Spleen (tissue), 11 donors: ENCODE measurements around the gene MR1. TPM values are rescaled to one million over a fixed set of nuclear protein-coding genes. Genes with fewer than 3 reads are reported as not detected.

Experiments used
- DNase-seq: peaks from one replicate; pipeline ENCODE4 v3.0.0-alpha.2; 2020
- H3K27ac ChIP-seq, 8 donors: fragments of 200-600 bp; sonication (generic) in 7 of 8; 1 replicate in 4 of 8; 2 replicates in 4 of 8; pipeline versions ENCODE4 v1.5.0 to v1.8.0; 2016 to 2021; ENCODE audit warnings: inconsistent platforms in 4 of 8, mild to moderate bottlenecking in 4 of 8, moderate library complexity in 1 of 8
- H3K27me3 ChIP-seq, 7 donors: fragments of 200-600 bp; sonication (generic) in 6 of 7; replicated peaks in 1 of 7; 1 replicate in 4 of 7; 2 replicates in 3 of 7; pipeline versions ENCODE4 v1.5.0 to v1.8.0; 2016 to 2021; ENCODE audit warnings: inconsistent platforms in 3 of 7, mild to moderate bottlenecking in 1 of 7
- H3K36me3 ChIP-seq, 6 donors: fragments of 200-600 bp; sonication (generic) in 5 of 6; 1 replicate in 4 of 6; 2 replicates in 2 of 6; pipeline versions ENCODE4 v1.5.0 to v1.8.0; 2016 to 2021; ENCODE audit warnings: inconsistent platforms in 2 of 6
- H3K4me1 ChIP-seq, 6 donors: fragments of 200-600 bp; sonication (generic) in 5 of 6; 1 replicate in 3 of 6; 2 replicates in 3 of 6; pipeline versions ENCODE4 v1.5.0 to v1.8.0; 2016 to 2021; ENCODE audit warnings: inconsistent platforms in 3 of 6
- H3K4me3 ChIP-seq, 8 donors: fragments of 200-600 bp; sonication (generic) in 7 of 8; 1 replicate in 4 of 8; 2 replicates in 4 of 8; pipeline versions ENCODE4 v1.5.0 to v1.8.0; 2016 to 2021; ENCODE audit warnings: inconsistent platforms in 4 of 8, mild to moderate bottlenecking in 4 of 8, moderate library complexity in 2 of 8
- H3K9me3 ChIP-seq, 8 donors: fragments of 200-600 bp; sonication (generic) in 7 of 8; 1 replicate in 4 of 8; 2 replicates in 4 of 8; pipeline versions ENCODE4 v1.5.0 to v1.8.0; 2016 to 2021; ENCODE audit warnings: inconsistent platforms in 4 of 8
- POLR2A ChIP-seq, 3 donors: fragments of 450-650 bp; IDR thresholded peaks; one replicate each; pipeline ENCODE4 v1.5.1; 2017; ENCODE audit warnings: antibody characterized with exemption in 3 of 3, mild to moderate bottlenecking in 1 of 3
- POLR2AphosphoS5 ChIP-seq, 3 donors: sonication (generic); formaldehyde crosslinking; IDR thresholded peaks; one replicate each; pipeline ENCODE4 v1.5.1; 2017; ENCODE audit warnings: antibody characterized with exemption in 3 of 3
- WGBS, 5 donors: extraction: QIAGEN DNeasy Blood & Tissue Kit in 3 of 5; methylation state at CpG; one replicate each; pipeline versions ENCODE4 v1.1.5 to v1.1.7; 2013 to 2018; 5-methylcytosine and 5-hydroxymethylcytosine counted together
- intact Hi-C: fragments of 100-400 bp; cut with DNase I; formaldehyde crosslinking; loops from one replicate; pipeline ENCODE4 v1.15.0; 2023; ENCODE audit warnings: low total_unique reads
- polyA plus RNA-seq, 3 donors: library from polyadenylated mRNA; stranded (reverse); fragments of 200-250 nt; gene quantifications; one replicate each; pipeline ENCODE4 v1.2.1, GENCODE V29; 2013
- total RNA-seq, 7 donors: library from RNA; depleted of rRNA in 3 of 7; stranded (reverse); fragments of >200 nt in 3 of 7; fragmentation: NEBNext Ultra II Directional in 4 of 7; extraction: Animal tissue kit (Norgen Biotek cat#: 25700) in 4 of 7; gene quantifications; one replicate each; pipeline versions ENCODE4 v1.1.0 to v1.2.1, GENCODE V29; 2016 to 2021
- TF ChIP-seq, protein P1 (sequence below), 11 experiments: fragments of 200-600 bp in 7 of 11; fragments of 450-650 bp in 4 of 11; sonication (generic) in 4 of 11; IDR thresholded peaks in 8 of 11; conservative IDR thresholded peaks in 3 of 11; 1 replicate in 7 of 11; 2 replicates in 4 of 11; pipeline versions ENCODE4 v1.4.0 to v1.8.0; 2016 to 2021; ENCODE audit warnings: antibody characterized with exemption in 11 of 11, inconsistent platforms in 4 of 11, mild to moderate bottlenecking in 1 of 11
- donor health status: healthy with polysubstance abuse.
- donor health status: DM: no; HTN: no; CAD: no; lungs with moderate emphysema.
- donor health status: DM: no; HTN: no; CAD: no.
- donor health status: Bipolar disorder and iron deficiency.
- donor health status: healthy.
- donor health status: DM: no; HTN: no; CAD: no.
- donor health status: DM: yes; HTN: yes; CAD: no.

MR1 gene
- total and polyA plus RNA-seq, 10 donors, result 4.9 to 35.6 (median 24.0) TPM

DNA sequence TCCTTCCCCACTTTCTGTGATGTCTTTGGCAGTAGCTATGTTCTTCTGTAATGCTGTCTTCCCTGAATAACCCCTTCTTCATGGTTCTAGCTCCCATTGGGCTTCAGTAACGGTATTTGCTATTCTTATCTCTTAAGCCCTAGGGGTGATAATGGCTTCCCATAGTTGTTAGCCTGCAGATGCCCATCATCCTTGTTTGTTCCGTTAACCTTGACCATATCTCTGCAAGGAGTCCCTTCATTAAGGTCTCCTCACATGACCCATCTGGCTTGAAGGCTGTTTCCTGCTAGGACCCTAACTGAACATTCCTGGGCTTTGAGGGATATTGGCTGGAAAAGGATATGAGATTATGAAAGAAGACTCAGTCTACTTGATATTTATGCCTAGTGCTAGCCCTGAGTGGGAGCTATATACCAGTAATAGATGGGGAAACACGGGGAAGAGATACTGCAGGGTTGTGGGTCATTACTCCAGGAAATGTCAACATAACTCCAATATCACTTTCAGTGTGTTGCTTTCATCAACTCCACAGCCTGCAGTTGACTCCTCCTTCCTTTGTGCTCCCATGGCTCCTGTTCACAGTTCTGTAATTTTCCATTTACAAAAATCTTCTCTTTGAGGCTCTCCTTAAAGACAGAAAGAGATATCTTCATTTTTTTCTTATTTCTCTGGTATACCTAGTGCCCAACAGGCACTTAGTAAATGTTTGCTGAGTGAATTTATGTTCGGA lies 2.5 kb downstream of the MR1 start:
- Histone ChIP-seq H3K27me3 (no peaks in the 10 kb centered on the region), H3K9me3 (no peaks in the 10 kb centered on the region), H3K4me1 (peaks cover 24 to 86% (median 70%) of the 10 kb centered on the region in 6 donors), H3K36me3 (peaks cover 0 to 19% (median 1%) of the 10 kb centered on the region in 6 donors), H3K4me3 (peak overlapping the region in 2 of 8 donors; percentile 3 to 74), H3K27ac (peak overlapping the region in 4 of 8 donors; percentile 3 to 95 (median 60))
- intact Hi-C loops, result loop anchor here (5.0 kb wide), 1 partner anchor 106 kb away; no protein-coding TSS in a partner anchor
- TF ChIP-seq POLR2A (IDR thresholded peaks at IDR 0.05), result no peak
- TF ChIP-seq POLR2AphosphoS5 (IDR thresholded peaks at IDR 0.05), result no peak
- TF ChIP-seq, protein P1, sequence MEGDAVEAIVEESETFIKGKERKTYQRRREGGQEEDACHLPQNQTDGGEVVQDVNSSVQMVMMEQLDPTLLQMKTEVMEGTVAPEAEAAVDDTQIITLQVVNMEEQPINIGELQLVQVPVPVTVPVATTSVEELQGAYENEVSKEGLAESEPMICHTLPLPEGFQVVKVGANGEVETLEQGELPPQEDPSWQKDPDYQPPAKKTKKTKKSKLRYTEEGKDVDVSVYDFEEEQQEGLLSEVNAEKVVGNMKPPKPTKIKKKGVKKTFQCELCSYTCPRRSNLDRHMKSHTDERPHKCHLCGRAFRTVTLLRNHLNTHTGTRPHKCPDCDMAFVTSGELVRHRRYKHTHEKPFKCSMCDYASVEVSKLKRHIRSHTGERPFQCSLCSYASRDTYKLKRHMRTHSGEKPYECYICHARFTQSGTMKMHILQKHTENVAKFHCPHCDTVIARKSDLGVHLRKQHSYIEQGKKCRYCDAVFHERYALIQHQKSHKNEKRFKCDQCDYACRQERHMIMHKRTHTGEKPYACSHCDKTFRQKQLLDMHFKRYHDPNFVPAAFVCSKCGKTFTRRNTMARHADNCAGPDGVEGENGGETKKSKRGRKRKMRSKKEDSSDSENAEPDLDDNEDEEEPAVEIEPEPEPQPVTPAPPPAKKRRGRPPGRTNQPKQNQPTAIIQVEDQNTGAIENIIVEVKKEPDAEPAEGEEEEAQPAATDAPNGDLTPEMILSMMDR (IDR thresholded peaks at IDR 0.05 in 8 of 11, conservative IDR thresholded peaks at IDR 0.05 in 3 of 11), result no peak
- DNase-seq, result no peak
- WGBS, 5 donors, result 72 to 87% (median 78%) methylated on average over 4 of the region's 4 CpGs

DNA sequence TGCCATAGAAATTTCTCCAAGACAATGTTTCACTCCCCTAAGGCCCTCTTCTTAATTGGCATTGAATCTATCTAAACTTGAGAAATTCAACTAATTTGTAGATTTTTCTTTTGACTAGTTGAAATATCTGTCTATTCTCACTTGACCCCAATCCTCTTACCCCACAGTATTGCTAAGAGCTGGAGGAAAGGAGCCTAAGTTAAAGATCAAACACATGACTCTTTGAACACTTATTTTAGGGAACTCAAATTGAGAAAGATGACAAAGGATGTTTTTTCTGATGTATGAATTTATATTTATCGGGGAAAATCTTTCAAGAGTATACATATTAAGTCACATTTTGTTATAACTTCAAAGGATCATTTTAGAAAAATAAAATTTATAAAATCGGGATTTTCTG lies 3.6 kb downstream of the MR1 start:
- no peak for DNase-seq
- H3K4me1 ChIP-seq, result peaks cover 24 to 94% (median 75%) of the 10 kb centered on the region in 6 donors
- intact Hi-C loops, result loop anchor here (5.0 kb wide), 1 partner anchor 105 kb away; no protein-coding TSS in a partner anchor

DNA sequence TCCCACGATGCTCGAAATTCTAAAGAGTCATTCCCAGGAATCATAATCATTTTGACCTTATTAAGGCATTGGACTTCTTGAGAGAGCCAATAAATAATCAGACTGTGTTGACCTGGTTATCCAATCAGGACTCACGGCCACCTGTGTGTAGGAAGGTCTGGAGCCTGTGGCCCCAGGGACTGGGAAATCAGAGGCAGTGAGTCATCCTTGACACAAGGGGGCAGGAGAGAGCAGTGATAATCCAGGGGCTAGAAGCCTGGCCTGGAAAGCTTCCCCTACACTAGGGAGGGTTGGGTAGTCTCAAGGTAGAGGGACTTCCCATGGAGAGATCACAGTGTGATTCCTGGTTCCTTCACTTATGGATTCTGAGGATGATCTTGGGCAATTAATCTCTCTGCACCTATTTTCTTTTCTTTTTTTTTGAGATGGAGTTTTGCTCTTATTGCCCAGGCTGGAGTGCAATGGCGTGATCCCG lies 4.7 kb downstream of the MR1 start:
- no peaks in the 10 kb centered on the region for H3K27me3 ChIP-seq
- no peak for DNase-seq
- no peak overlapping the region for H3K4me3 ChIP-seq
- H3K4me1 ChIP-seq, result peaks cover 24 to 94% (median 71%) of the 10 kb centered on the region in 6 donors
- H3K27ac ChIP-seq, result no peak overlapping the region
- H3K36me3 ChIP-seq, result peaks cover 0 to 30% (median 1%) of the 10 kb centered on the region in 6 donors
- WGBS, 5 donors, result 77 to 90% (median 86%) methylated on average over 3 to 5 of the region's 5 CpGs
- TF ChIP-seq POLR2A (IDR thresholded peaks at IDR 0.05) (no peak), POLR2AphosphoS5 (IDR thresholded peaks at IDR 0.05) (no peak)
- TF ChIP-seq, protein P1 (IDR thresholded peaks at IDR 0.05 in 8 of 11, conservative IDR thresholded peaks at IDR 0.05 in 3 of 11), result peak; percentile 56 to 89 (median 79)
- no peaks in the 10 kb centered on the region for H3K9me3 ChIP-seq
- intact Hi-C loops, result loop anchor here (5.0 kb wide), 1 partner anchor 104 kb away; no protein-coding TSS in a partner anchor

More for the DNA sequence above, 3.6 kb downstream of the MR1 start:
- 88 to 95% (median 89%) methylated on average over 2 of the region's 2 CpGs for WGBS, 5 donors
- peak overlapping the region in 1 of 8 donors; percentile 95 for H3K27ac ChIP-seq
- TF ChIP-seq, protein P1 (IDR thresholded peaks at IDR 0.05 in 8 of 11, conservative IDR thresholded peaks at IDR 0.05 in 3 of 11), result no peak
- TF ChIP-seq POLR2AphosphoS5 (IDR thresholded peaks at IDR 0.05) (no peak), POLR2A (IDR thresholded peaks at IDR 0.05) (no peak)
- H3K9me3 ChIP-seq, result no peaks in the 10 kb centered on the region
- H3K27me3 ChIP-seq, result no peaks in the 10 kb centered on the region
- peaks cover 0 to 25% (median 1%) of the 10 kb centered on the region in 6 donors for H3K36me3 ChIP-seq
- H3K4me3 ChIP-seq, result no peak overlapping the region

DNA sequence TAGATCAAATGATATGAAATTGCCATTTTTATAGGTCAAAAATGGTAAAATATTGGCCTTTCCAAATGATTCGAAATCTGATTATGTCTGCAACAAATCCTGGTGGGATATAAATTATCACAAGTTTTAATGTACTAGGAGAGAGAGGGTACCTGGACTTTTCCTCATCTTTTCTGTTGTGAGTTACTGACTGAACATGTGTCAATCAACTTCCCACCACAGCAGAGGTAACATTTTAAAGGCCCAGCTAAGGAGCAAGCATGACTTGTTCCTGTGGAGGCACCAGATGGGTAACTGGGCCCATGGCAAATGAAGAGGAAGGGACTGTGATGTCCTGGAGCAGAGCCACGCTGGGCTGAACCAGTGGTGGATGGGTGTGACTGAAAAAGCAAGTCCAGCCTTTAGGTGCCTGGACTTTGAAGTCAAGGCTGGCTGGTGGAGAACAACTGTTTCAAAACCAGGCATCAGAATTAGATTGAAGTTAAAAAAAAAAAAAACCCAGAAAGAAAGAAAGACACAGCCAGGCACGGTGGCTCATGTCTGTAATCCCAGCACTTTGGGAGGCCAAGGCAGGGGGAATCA lies 6.6 kb downstream of the MR1 start:
- no peak overlapping the region for H3K4me3 ChIP-seq
- no peak overlapping the region for H3K27ac ChIP-seq
- DNase-seq, result no peak
- H3K36me3 ChIP-seq, result peaks cover 0 to 35% (median 1%) of the 10 kb centered on the region in 6 donors
- peaks cover 16 to 96% (median 70%) of the 10 kb centered on the region in 6 donors for H3K4me1 ChIP-seq
- 87 to 91% (median 89%) methylated on average over 3 of the region's 3 CpGs for whole genome bisulfite sequencing, 5 donors
- intact Hi-C loops, result no loop called here
- H3K9me3 ChIP-seq, result no peaks in the 10 kb centered on the region
- TF ChIP-seq POLR2A (IDR thresholded peaks at IDR 0.05) (no peak), POLR2AphosphoS5 (IDR thresholded peaks at IDR 0.05) (no peak)
- TF ChIP-seq, protein P1 (IDR thresholded peaks at IDR 0.05 in 8 of 11, conservative IDR thresholded peaks at IDR 0.05 in 3 of 11), result no peak
- no peaks in the 10 kb centered on the region for H3K27me3 ChIP-seq
